ENCODE measurements around the gene CACHD1. TPM values are rescaled to one million over a fixed set of nuclear protein-coding genes. Genes with fewer than 3 reads are reported as not detected.

Gene CACHD1
- total and polyA plus RNA-seq, 2 of the 4 experiments (the other 2 are of a cell fraction): 2.9 to 5.9 TPM

- Histone ChIP-seq H3K9ac (ENCODE audit: low read depth, low read length) (no peak overlapping the region), H4K8ac (ENCODE audit: low read depth in 2 of 2, low read length in 2 of 2) (no peak overlapping the region), H3K4ac (ENCODE audit: low read depth, low read length) (no peak overlapping the region), H3K4me2 (ENCODE audit: low read depth, low read length) (no peak overlapping the region), H2AK5ac (ENCODE audit: low read depth, low read length) (no peak overlapping the region), H2BK120ac (ENCODE audit: low read depth, low read length) (no peak overlapping the region), H3K14ac (replicated peaks; ENCODE audit: low read depth, low read length) (no peak overlapping the region), H3K36me3 (ENCODE audit: control insufficient read depth, insufficient read depth, low read length) (no peaks in the 10 kb centered on the region), H3K9me1 (ENCODE audit: insufficient read depth, low read length) (no peaks in the 10 kb centered on the region), H2BK20ac (ENCODE audit: low read depth, low read length) (no peak overlapping the region), H3K27ac (ENCODE audit: insufficient read depth, low read length) (no peak overlapping the region), H4K91ac (ENCODE audit: insufficient read depth, low read depth, low read length) (no peak overlapping the region), H3K18ac (ENCODE audit: low read depth, low read length) (no peak overlapping the region), H3K27me3 (ENCODE audit: control insufficient read depth, insufficient read depth, low read length) (no peaks in the 10 kb centered on the region), H2AFZ (replicated peaks; ENCODE audit: low read length, poor library complexity) (no peak overlapping the region), H4K5ac (ENCODE audit: low read depth, low read length) (no peak overlapping the region), H2AK9ac (replicated peaks; ENCODE audit: low read depth, low read length, poor library complexity) (no peak overlapping the region), H2BK15ac (ENCODE audit: low read depth, low read length) (no peak overlapping the region), H3K4me3 (ENCODE audit: insufficient read depth, low read depth, low read length) (no peak overlapping the region), H3K56ac (ENCODE audit: extremely low read depth, insufficient read depth, low read length) (no peak overlapping the region), H4K20me1 (ENCODE audit: insufficient read depth, low read length) (no peaks in the 10 kb centered on the region), H3K9me3 (ENCODE audit: control insufficient read depth, insufficient read depth, low read length) (no peaks in the 10 kb centered on the region), H3K4me1 (ENCODE audit: control insufficient read depth, insufficient read depth, low read length) (no peaks in the 10 kb centered on the region), H2BK5ac (ENCODE audit: low read depth, low read length, poor library complexity, severe bottlenecking) (no peak overlapping the region), H3K23ac (ENCODE audit: low read depth, low read length) (no peak overlapping the region), H3K79me1 (ENCODE audit: low read depth in 1 of 2, low read length in 2 of 2) (no peaks in the 10 kb centered on the region)
- TF ChIP-seq MXI1 (IDR thresholded peaks at IDR 0.05; ENCODE audit: borderline replicate concordance, low read depth, low read length): no peak
- TF ChIP-seq RCOR1 (IDR thresholded peaks at IDR 0.05; ENCODE audit: insufficient replicate concordance, low read length): no peak
- no peak for TF ChIP-seq CHD1 (IDR thresholded peaks at IDR 0.05; ENCODE audit: low read depth, low read length)
- TF ChIP-seq RAD21 (IDR thresholded peaks at IDR 0.05; ENCODE audit: low read length): no peak
- no peak for TF ChIP-seq RFX5 (IDR thresholded peaks at IDR 0.05; ENCODE audit: low read depth, low read length)
- no peak for TF ChIP-seq USF2 (IDR thresholded peaks at IDR 0.05; ENCODE audit: low read depth, low read length)
- TF ChIP-seq CEBPB (IDR thresholded peaks at IDR 0.05; ENCODE audit: low read depth, low read length): no peak
- TF ChIP-seq ELK1 (IDR thresholded peaks at IDR 0.05; ENCODE audit: borderline replicate concordance, low read depth, low read length): no peak
- no peak for TF ChIP-seq NFE2L2 (IDR thresholded peaks at IDR 0.05; ENCODE audit: low read depth, low read length)
- TF ChIP-seq SMC3 (IDR thresholded peaks at IDR 0.05; ENCODE audit: low read depth, low read length): no peak
- TF ChIP-seq FOS (IDR thresholded peaks at IDR 0.05; ENCODE audit: low read depth, low read length): no peak
- TF ChIP-seq MAZ (IDR thresholded peaks at IDR 0.05; ENCODE audit: borderline replicate concordance, low read depth, low read length): no peak
- no peak for TF ChIP-seq BHLHE40 (IDR thresholded peaks at IDR 0.05; ENCODE audit: low read depth, low read length)
- TF ChIP-seq MAFK (IDR thresholded peaks at IDR 0.05; ENCODE audit: low read depth, low read length): no peak
- TF ChIP-seq, protein P1, sequence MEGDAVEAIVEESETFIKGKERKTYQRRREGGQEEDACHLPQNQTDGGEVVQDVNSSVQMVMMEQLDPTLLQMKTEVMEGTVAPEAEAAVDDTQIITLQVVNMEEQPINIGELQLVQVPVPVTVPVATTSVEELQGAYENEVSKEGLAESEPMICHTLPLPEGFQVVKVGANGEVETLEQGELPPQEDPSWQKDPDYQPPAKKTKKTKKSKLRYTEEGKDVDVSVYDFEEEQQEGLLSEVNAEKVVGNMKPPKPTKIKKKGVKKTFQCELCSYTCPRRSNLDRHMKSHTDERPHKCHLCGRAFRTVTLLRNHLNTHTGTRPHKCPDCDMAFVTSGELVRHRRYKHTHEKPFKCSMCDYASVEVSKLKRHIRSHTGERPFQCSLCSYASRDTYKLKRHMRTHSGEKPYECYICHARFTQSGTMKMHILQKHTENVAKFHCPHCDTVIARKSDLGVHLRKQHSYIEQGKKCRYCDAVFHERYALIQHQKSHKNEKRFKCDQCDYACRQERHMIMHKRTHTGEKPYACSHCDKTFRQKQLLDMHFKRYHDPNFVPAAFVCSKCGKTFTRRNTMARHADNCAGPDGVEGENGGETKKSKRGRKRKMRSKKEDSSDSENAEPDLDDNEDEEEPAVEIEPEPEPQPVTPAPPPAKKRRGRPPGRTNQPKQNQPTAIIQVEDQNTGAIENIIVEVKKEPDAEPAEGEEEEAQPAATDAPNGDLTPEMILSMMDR (conservative IDR thresholded peaks at IDR 0.05; ENCODE audit: low read depth, low read length): no peak
- TF ChIP-seq POLR2A (IDR thresholded peaks at IDR 0.05; ENCODE audit: low read depth, low read length): no peak
- intact Hi-C loops (cut with micrococcal nuclease) (no loop called here), in situ Hi-C loops (cut with MboI; ENCODE audit: low sequenced_read_pairs) (no loop called here), dilution Hi-C loops (cut with HindIII; ENCODE audit: low sequenced_read_pairs, unreplicated experiment) (no loop called here)
- ATAC-seq (ENCODE audit: low read depth): no peak
- no TSS peak for BruUV-seq (replicated peaks)
- DNase-seq: no peak
- WGBS, 2 experiments (ENCODE audit: extremely low coverage in 2 of 2, insufficient read length in 1 of 2): no CpG with 5 or more reads among the region's 4 CpGs
- POLR2A ChIA-PET (ENCODE audit: unreplicated experiment): no interaction called here
- CTCF ChIA-PET: no interaction called here
Observed at GRCh38 chr1:64498325-64498724, 28.4 kb downstream of the CACHD1 start.
